ENCODE data around the gene NUP210.
A peak's percentile ranks its signal among the peaks of the same experiment; 100 is the strongest.
"Not testable (repeated sequence)": the region's sequence is repeated elsewhere in the genome, so short reads cannot be mapped to it uniquely, and the experiment has no call there.

Gene NUP210

DNA sequence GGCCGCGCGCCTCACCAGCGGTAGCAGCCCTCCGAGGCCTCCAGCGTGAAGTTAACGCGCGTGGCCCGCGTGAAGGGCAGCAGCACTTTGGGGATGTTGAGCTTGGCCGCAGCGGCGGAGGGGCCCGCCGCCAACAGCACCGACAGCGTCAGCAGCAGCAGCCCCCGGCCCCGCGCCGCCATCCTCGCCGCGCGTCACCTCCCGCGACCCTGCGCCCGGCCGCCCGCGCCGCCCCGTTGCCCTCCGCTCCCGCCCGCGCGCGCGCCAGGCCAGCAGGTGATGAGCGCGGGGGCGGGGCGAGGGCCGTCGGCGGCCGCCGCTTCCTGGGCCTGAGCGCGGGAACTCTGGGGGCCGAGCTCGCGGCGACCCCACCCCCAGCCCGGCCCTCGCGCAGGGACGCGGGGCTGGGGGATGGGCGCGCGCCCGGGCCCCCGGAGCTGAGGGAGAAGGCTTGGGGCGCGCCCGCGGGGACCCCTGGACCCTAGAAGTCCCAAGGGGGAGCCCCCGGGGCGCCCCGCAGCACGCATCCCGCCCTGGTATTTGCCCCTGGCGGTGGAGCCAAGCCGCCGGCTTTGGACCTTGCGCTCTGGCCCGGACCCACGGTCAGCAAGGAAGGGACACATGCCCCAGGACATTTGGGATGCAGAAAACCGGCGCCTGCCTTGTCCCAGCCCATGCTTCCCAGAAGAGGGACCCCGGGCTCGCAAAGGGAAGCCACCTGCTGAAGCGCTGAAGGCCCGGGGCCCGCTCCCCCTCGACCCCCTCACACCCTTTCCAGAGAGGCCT, at the start of gene NUP210:
NUP210 (minus strand) TSS at position 278 of the 786 bp plus-strand sequence; CDS start at position 182, 96 bp downstream.
- DNase-seq (ENCODE audit: low read depth in 2 of 2): peak; percentile 52 to 72

DNA sequence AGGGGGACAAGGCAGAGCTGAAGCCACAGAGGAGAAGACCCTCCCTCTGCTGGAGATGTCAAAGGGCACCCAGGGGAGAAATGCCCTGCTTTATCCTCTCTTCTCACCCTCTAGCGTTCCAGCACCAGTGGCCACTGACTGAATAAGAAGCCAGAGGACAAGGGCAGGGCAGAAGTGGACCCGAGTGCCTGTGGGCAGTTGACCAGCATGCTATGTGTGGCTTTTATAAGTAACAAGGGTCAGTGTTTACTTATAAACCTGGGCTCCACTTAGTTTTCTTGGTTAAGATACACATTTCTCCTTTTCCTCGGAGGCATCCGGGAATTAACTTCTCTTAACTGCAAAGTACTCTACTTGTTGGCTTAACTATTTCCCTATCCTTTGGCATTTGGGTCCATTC, 46.7 kb upstream of the NUP210 start:
- no peak for DNase-seq (ENCODE audit: low read depth in 2 of 2)

DNA sequence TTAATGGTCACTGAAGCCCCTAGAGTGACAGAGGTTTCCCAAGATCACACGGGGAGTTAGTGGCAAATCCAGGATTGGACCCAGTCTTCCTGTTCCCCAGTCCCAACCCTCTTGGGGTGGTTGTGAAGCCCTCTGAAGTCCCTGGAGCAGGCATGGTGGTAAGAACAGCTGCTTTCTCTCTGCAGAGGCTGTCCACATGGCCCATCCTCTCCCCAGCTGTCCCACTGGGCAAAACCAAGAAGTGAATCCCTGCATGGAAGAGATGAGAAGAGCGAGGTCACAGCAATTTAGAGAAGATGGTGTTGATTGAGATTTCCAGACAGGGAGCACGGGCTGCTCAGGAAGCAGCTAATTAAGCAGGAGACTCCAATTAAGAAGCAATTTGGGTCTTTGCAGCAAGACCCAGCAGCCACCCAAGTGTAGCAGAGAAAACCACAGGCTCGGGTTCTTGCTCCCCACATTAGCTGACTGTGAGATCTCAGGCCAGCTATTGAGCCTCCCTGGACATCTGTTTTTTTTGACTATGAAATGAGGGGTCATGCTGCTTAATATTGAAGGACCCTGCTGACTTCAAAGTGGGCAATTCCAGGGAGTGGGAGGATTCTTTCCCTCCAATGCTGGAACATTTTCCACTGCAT, 45.2 kb upstream of the NUP210 start:
- DNase-seq (ENCODE audit: low read depth in 2 of 2): no peak

DNA sequence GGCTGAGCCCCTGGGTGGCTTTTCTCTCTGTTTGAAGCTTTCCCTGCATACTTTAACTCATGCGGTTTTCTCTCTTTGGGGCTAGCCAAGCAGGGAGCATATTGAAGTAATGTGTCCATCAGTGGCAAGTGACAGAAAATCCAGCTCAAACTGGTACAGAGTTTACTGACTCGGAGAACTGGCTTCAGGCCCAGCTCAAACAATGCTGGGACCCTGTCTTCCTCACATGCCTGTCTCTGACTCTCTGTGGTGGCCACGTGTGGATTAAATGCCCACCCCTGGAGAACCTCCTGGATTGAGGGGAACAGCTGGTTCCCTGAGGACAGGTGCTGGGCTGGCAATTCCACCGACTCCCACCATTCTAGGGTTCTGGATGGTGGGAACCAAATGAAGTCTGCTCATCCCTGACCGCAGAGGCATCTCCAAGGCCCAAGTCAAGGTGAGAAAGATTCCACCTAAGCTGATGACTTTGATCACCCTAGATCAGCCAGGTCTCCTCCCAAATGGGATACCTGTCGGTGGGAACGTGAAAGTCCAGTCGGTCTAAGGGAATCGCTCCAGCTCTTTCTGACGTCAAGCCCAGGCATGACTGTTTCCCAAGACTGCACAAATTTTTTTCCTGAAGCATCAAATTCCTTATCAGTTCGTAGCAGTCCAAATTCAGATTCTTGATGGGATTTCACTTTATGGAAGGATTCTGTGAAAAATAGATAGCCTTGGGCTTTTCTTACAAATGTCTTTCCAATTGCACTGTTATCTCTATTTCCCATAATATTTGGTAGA, 43.7 kb upstream of the NUP210 start:
- DNase-seq (ENCODE audit: low read depth in 2 of 2): no peak

DNA sequence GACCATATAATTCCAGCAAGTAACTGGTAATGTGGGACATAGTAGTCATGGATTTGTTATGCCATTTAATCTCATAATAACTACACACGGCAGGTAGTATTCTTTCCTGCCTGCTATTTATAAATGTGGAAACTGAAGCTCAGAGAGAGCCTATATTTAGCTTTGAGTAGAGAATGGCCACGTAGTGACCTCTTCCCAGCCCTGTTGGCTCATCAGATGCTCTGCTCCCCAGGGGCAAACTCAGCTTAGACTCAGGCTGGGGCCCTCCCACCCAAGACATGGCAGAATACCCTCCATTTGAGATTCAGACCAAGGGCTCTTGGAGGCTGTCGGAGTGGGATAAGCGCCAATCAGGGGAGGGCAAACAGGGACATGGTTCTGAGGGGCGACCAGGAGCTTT, 42.7 kb upstream of the NUP210 start:
- DNase-seq (ENCODE audit: low read depth in 2 of 2): no peak

DNA sequence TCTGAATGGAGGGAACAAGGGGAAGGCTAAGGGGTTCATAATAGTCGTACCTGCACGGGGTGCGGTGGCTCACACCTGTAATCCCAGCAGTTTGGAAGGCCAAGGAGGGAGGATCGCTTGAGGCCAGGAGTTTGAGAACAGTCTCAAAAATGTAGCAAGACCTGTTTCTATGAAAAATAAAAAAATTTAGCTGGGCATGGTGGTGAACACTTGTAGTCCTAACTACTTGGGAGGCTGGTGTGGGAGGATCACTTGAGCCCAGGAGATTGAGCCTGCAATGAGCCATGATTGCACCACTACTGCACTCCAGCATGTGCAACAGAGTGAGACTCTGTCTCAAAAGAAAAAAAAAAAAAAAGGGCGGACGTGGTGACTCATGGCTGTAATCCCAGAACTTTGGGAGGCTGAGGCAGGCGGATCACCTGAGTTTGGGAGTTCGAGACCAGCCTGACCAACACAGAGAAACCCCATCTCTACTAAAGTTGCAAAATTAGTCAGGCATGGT, 42.1 kb upstream of the NUP210 start:
- DNase-seq (ENCODE audit: low read depth in 2 of 2): no peak

DNA sequence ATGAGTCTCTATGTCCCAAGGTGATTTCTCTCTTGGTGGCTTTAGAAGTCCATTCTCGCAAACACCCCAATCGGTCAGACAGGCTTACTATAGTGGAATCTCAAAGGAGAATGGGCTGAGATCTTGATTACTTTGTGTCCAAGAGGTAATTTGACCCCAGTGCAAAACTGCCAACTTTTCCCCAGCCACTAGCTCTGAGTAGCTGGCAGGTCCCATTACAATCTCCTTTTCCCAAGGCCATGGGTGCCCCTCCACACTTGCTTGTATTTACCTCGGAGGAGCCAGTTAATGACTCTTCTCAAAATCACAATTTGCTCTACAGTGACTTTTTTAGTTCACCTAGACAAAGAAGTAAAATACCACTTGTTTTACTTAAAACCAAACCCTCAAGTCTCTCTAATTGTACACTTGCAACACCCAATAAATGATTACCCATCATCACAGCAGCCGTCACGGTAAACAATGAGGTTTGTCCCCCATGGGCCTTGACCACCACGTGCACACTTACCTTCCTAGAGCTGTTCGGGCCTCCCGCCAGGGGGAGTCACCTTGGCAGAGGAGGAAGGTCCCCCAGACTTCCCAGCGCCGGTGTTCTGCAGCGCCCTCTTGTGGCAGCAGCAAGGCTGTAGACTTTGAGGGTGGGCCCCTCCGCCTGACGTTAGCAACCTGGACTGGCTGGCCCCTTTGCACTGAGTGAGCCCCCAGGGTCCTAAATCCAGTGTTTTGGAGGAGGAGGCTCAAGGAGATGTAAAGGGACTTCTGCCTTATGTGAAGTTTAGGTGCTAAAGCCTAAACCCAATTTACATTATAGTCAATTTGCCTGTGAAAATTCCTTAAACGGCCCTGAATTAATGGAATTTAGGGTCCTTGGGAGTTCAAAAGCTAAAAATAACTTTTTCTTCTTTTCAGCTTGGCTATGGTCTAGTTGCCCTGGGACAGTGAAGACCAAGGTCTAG, 41.3 kb upstream of the NUP210 start:
- DNase-seq (ENCODE audit: low read depth in 2 of 2): peak; percentile 73 to 83

DNA sequence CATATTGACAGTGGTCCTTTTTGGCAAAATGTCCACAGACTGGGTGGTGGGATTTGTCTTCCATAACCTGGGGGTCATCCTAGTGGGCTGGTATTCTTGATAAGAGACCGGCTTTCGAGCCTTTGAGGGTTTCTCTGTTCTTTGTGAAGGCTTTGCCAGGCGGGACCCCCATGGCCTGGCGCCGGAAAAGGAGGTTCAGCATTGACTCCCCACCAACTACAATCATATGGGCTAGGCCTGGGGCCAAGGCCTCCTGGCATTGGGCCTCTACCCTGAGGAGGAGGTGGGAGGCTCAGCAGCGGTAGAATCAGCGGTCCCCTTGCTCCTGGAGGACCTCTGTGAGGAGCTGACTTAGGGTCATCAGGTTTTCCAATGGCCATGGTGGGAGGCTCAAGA, 40.2 kb upstream of the NUP210 start:
- no peak for DNase-seq (ENCODE audit: low read depth in 2 of 2)

DNA sequence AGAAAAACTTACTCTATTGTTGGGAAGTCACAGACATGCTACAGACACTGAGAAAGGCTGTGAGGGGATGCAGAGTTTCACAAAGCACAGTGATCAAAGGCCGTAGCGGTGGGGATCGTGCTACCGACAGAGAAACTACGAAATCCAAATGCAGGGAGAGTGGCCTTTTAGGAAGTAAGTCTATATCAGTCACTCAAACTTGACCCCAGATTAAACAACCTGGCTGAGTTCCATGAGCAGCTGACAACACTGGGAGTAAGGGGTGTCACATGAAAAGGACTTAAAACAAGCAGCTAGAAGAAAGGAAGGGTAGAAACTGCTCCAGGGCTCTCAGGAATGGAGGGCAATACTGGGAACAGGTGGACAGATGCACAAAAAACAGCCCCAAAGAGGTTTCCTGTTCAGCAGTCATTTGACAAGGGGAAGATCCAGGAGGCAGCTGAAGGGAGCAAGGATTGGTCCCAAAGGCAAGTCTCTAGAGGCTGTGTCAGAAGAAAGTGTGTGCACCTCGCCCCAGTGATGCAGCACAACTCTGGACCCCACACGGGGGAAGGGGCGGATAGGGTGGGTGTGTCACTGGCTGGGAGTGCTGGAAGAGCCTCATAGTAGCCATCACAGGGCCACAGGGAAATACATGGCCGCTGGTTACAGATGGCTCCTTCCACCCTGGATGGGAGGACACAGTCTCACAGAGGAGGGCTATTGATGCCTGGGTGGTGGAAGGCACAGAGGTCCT, 39.7 kb upstream of the NUP210 start:
- no peak for DNase-seq (ENCODE audit: low read depth in 2 of 2)

DNA sequence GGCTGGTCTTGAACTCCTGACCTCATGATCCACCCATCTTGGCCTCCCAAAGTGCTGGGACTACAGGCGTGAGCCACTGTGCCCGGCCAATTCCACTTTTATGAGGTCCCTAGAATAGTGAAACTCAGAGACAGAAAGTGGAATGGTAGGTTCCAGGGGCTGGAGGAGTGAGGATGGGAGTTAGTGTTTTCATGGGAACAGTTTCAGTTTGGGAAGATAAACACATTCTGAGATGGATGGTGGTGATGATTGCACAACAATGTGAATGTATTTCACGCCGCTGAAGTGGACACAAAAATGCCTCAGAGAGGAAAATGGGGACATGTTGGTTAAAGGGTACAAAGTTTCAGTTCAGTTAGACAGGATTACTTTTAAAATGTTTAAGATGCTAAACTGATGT, 37.5 kb upstream of the NUP210 start:
- no peak for DNase-seq (ENCODE audit: low read depth in 2 of 2)

DNA sequence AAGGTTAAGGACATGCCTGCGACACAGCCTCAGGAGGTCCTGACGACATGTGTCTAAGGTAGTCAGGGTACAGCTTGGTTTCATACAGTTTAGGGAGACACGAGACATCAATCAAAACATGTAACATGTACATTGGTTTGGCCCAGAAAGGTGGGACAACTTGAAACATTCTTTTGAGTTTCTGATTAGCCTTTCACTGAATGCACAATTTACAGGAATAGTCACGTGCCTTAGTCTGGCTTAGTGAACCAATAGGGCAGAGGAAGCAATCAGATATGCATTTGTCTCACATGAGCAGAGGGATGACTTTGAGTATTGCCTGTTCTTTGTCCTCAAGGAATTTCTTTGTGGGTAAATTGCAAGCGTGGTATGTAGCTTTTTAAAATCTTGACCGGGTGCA, 35.5 kb upstream of the NUP210 start:
- no peak for DNase-seq (ENCODE audit: low read depth in 2 of 2)

DNA sequence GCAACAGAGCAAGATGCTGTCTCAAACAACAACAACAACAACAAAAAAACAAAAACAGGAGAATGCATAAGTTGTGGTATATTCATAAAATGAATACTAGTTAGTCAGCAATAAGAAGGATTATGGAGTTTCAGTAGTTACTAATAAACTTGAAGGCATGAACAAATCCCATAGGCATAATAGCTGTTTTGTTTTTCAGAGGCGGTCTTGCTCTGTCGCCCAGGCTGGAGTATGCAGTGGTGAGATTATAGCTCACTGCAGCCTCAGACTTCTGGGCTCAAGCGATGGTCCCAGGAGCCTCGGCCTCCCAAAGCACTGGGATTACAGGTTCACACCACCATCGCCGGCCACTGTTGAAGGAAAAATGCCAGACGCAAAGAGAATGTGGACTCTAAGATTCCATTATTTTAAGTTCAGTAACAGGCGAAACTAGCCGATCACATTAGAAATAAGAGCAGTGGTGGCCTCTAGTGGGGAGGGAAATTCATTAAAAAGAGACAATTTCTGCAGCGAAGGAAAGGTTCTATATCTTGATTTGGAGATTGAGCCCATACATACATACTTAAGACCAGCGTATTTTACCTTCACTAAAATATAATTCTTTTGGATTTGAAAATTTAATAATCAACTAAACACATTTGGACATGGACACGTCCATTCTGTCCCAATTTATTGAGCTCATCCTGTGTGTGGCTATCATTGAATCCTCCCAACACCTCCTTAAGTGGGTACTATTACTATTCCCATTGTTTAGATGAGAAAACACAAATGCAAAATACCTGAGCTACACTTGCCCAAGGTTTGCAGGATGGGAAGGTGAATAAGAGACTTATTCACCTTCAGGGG, 32.6 kb upstream of the NUP210 start:
- DNase-seq (ENCODE audit: low read depth in 2 of 2): peak; percentile 5 to 29

DNA sequence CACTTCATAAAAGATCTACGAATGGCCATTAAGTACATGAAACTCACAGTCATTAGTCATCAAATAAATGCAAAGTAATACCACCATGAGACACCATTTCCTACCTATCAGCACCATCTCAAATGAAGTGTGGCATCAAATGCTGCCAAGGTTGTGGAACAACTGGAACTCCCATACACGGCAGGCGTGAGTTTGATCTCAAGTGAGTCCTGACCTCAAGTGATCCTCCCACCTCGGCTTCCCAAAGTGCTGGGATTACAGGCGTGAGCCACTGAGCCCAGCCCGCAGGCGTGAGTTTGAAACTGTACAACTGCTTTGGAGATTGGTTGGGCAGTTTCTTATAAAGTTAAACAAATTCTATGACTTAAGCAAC, 31.2 kb upstream of the NUP210 start:
- DNase-seq (ENCODE audit: low read depth in 2 of 2): peak in 1 of 2 donors; percentile 16

DNA sequence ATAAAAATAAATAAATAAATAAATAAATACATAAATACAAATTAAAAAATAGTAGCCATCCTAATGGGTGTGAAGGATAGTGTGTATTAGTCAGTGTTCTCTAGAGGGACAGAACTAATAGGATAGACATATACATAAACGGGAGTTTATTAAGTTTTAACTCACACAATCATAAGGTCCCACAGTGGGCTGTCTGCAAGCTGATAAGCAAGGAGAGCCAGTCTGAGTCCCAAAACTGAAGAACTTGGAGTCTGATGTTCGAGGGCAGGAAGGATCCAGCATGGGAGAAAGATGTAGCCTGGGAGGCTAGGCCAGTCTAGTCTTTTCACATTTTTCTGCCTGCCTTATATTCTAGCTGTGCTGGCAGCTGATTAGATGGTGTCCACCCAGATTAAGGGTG, 22.8 kb upstream of the NUP210 start:
- DNase-seq (ENCODE audit: low read depth in 2 of 2): not testable (repeated sequence)

DNA sequence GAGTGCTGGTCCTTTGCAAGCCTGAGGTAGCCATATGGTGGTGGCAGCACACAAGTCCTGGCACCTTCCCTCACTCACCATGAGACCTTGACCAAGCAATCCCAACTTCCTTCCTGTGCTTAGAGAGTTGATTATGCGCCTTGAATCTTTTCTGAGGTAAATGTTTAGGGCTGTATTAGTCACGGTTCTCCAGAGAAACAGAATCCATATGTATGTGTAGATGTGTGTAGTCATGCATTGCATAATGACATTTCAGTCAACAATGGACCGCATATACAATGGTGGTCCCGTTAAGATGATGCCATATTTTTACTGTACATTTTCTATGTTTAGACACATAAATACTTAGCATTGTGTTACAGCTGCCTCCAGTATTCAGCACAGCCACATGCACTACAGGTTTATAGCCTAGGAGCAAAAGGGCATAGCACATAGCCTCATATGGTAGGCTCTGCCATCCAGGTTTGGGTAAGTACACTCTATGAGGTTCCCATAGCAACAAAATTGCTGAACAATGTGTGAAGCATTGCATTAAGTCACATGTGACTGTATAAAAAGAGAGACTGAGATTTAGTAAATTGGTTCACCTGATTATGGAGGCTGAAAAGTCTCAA, 20.2 kb upstream of the NUP210 start:
- DNase-seq (ENCODE audit: low read depth in 2 of 2): no peak

DNA sequence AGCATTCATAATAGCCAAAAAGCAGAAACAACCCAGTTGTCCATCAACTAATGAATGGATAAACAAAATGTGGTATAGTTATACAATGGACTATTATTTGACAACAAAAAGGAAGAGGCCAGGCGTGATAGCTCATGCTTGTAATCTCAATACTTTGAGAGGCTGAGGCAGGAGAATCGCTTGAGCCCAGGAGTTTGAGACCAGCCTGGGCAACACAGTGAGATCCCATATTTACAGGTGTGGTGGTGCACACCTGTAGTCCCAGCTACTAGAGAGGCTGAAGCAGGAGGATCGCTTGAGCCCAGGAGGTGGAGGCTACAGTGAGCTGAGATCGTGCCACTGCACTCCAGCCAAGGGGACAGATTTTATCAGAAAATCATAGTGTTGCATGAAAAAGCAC, 16.1 kb upstream of the NUP210 start:
- not testable (repeated sequence) for DNase-seq (ENCODE audit: low read depth in 2 of 2)

DNA sequence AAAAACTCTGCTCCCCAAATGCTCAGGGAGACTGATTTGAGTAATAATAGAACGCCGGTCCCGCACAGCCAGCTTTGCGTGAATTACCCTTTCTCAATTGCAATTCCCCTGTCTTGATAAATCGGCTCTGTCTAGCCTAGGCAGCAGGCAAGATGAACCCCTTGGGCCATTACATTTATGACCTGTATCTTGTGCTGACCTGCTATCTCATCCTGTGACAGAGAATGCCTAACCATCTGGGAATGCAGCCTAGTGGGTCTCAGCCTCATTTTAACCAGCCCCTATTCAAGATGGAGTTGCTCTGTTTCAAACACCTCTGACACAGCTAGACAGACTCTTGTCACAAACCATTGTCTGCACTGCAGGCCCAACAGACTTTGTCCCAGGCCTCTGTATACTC, 13.8 kb upstream of the NUP210 start:
- no peak for DNase-seq (ENCODE audit: low read depth in 2 of 2)

DNA sequence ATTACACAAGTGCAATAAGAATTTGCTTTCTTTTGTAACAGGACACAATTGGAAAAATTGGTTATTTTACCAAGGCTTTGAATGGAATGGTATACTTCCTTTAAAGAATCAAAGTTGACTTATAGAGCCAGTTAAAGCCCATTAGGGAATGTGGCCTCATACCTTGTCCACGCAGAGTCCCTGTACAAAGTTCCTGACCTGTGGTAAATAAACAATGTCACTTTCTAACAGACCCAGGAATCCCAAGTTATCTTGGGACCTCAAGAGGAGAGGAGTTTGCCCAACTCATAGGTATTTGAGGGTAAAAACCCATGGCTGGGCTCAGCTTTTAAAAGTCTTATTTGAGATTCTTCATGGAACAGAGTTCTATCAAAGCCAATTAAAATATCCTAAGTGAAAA, 12.0 kb upstream of the NUP210 start:
- no peak for DNase-seq (ENCODE audit: low read depth in 2 of 2)

DNA sequence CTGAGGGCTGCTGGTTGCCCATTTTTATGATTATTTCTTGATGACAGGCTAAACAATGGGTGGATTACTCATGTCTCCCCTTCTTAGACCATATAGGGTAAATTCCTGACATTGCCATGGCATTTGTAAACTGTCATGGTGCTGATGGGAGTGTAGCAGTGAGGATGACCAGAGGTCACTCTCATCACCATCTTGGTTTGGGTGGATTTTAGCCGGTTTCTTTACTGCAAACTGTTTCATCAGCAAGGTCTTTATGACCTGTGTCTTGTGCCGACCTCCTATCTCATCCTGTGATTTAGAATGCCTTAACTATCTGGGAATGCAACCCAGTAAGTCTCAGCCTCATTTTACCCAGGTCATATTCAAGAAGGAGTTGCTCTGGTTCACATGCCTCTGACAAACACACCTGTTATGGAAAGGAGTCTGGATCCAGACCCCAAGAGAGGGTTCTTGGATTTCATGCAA, 10.3 kb upstream of the NUP210 start:
- not testable (repeated sequence) for DNase-seq (ENCODE audit: low read depth in 2 of 2)

Data from stimulated activated CD4-positive, alpha-beta T cell treated with anti-CD3 and anti-CD28 coated beads, Interleukin-4, amount 100 ng/mL, for 48 hours (primary cell).